HCT116 (cell line): Measurements from ENCODE around the gene ACTG2.

Experiments
- CBX3 ChIP-seq: IDR thresholded peaks from 2 replicates; pipeline ENCODE4 v1.6.1; 2012; ENCODE audit warnings: low read depth
- CEBPB ChIP-seq: IDR thresholded peaks from 2 replicates; pipeline ENCODE4 v1.6.1; 2012; ENCODE audit warnings: low read depth
- EGR1 ChIP-seq: IDR thresholded peaks from 2 replicates; pipeline ENCODE4 v1.6.1; 2012; ENCODE audit warnings: low read depth
- EZH2 ChIP-seq: fragments of 200-600 bp; sonication (generic); IDR thresholded peaks from 2 replicates; pipeline ENCODE4 v1.6.1; 2017; ENCODE audit warnings: antibody characterized with exemption, mixed run types
- JUND ChIP-seq: IDR thresholded peaks from 2 replicates; pipeline ENCODE4 v1.6.1; 2012
- POLR2A ChIP-seq: IDR thresholded peaks from 2 replicates; pipeline ENCODE4 v1.7.0; 2011; ENCODE audit warnings: borderline replicate concordance; ENCODE audit not compliant: insufficient read depth, insufficient read length; ENCODE audit errors: extremely low read depth
- POLR2AphosphoS5 ChIP-seq: IDR thresholded peaks from 2 replicates; pipeline ENCODE4 v1.6.1; 2011; ENCODE audit warnings: mild to moderate bottlenecking, low read depth, low read length, moderate library complexity
- SIN3A ChIP-seq: IDR thresholded peaks from 2 replicates; pipeline ENCODE4 v1.6.1; 2012; ENCODE audit warnings: low read depth
- SP1 ChIP-seq: IDR thresholded peaks from 2 replicates; pipeline ENCODE4 v1.6.1; 2012; ENCODE audit warnings: low read depth
- ZFX ChIP-seq: fragments of 450-650 bp; IDR thresholded peaks from 2 replicates; pipeline ENCODE4 v1.6.1; 2017
- TF ChIP-seq, protein P1 (sequence below), 3 experiments: fragments of 200-600 bp in 1 of 3; sonication (generic) in 1 of 3; IDR thresholded peaks in 2 of 3; conservative IDR thresholded peaks in 1 of 3; 2 replicates each; pipeline ENCODE4 v1.5.1; 2012 to 2017; ENCODE audit warnings: low read depth in 2 of 3, low read length in 2 of 3, antibody characterized with exemption in 1 of 3, borderline replicate concordance in 1 of 3, control low read depth in 1 of 3, mild to moderate bottlenecking in 1 of 3, mixed read lengths in 1 of 3, mixed run types in 1 of 3, moderate library complexity in 1 of 3; ENCODE audit not compliant: insufficient read depth in 1 of 3
- TF ChIP-seq, protein P2 (sequence below): IDR thresholded peaks from 2 replicates; pipeline ENCODE4 v1.6.1; 2011; ENCODE audit warnings: mild to moderate bottlenecking, low read length, moderate library complexity; ENCODE audit not compliant: insufficient replicate concordance; ENCODE audit errors: extremely low read depth
- TF ChIP-seq, protein P3 (sequence below): IDR thresholded peaks from 2 replicates; pipeline ENCODE4 v1.6.1; 2012

DNA sequence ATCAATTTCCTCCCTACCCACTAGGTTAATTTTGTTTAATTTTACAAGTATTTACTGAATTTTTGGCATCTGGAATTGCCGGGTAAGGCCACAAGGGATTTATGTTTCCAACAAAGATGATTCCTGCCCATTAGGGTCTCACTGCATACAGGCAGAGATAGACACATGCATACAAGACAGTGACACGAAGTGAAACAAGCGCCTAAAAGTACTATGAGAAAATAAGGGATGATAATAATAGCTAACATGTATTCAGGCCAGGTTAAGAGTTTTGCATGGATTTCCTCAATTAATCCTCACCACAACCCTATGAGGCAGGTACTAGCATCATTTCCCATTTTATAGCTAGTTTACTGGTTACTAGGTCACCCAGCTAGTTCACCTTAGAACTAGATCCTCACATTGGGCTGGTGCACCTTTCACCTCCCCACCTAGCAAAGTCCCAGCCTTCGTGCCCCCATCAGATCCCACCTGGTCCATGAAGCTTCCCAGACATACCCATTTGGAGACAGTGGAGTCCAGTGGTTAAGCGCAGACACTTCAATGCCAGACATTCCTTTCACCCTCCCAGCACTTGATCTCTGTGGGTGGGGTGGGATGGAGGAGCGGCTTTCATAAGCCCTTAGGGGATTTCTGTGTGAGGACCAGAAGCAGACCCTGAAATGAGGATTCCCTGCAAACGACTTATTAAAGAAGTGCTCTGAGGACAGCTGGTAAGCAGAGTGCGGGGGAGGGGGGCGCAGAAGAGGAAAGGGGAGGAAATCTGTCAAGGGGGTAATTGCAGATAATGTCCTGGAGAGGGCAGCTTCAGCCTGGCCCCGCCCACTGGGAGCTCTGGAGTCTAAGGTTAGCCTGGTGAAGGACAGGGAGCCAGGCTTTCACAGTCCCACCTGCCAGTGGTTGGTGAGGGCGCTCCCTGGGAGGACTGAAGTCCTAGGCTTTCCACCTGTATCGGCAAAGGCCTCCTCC lies 28.1 kb downstream of the ACTG2 start:
- TF ChIP-seq POLR2AphosphoS5: no peak
- no peak for TF ChIP-seq POLR2A
- TF ChIP-seq, protein P1, sequence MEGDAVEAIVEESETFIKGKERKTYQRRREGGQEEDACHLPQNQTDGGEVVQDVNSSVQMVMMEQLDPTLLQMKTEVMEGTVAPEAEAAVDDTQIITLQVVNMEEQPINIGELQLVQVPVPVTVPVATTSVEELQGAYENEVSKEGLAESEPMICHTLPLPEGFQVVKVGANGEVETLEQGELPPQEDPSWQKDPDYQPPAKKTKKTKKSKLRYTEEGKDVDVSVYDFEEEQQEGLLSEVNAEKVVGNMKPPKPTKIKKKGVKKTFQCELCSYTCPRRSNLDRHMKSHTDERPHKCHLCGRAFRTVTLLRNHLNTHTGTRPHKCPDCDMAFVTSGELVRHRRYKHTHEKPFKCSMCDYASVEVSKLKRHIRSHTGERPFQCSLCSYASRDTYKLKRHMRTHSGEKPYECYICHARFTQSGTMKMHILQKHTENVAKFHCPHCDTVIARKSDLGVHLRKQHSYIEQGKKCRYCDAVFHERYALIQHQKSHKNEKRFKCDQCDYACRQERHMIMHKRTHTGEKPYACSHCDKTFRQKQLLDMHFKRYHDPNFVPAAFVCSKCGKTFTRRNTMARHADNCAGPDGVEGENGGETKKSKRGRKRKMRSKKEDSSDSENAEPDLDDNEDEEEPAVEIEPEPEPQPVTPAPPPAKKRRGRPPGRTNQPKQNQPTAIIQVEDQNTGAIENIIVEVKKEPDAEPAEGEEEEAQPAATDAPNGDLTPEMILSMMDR (IDR thresholded peaks at IDR 0.05 in 2 of 3, conservative IDR thresholded peaks at IDR 0.05 in 1 of 3; ENCODE audit: borderline replicate concordance in 1 of 3, insufficient read depth in 1 of 3, low read depth in 2 of 3, low read length in 2 of 3): peak; percentile 27 to 58 (median 51); a peak in 4 of 6 replicates
- no peak for TF ChIP-seq EZH2
- no peak for TF ChIP-seq SP1
- no peak for TF ChIP-seq CBX3
- TF ChIP-seq, protein P2, sequence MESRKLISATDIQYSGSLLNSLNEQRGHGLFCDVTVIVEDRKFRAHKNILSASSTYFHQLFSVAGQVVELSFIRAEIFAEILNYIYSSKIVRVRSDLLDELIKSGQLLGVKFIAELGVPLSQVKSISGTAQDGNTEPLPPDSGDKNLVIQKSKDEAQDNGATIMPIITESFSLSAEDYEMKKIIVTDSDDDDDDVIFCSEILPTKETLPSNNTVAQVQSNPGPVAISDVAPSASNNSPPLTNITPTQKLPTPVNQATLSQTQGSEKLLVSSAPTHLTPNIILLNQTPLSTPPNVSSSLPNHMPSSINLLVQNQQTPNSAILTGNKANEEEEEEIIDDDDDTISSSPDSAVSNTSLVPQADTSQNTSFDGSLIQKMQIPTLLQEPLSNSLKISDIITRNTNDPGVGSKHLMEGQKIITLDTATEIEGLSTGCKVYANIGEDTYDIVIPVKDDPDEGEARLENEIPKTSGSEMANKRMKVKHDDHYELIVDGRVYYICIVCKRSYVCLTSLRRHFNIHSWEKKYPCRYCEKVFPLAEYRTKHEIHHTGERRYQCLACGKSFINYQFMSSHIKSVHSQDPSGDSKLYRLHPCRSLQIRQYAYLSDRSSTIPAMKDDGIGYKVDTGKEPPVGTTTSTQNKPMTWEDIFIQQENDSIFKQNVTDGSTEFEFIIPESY: no peak
- TF ChIP-seq EGR1: 0 out of 2 replicates have a peak, but pooled peaks have one; percentile 22
- no peak for TF ChIP-seq ZFX
- no peak for TF ChIP-seq CEBPB
- TF ChIP-seq SIN3A: no peak
- no peak for TF ChIP-seq JUND
- TF ChIP-seq, protein P3, sequence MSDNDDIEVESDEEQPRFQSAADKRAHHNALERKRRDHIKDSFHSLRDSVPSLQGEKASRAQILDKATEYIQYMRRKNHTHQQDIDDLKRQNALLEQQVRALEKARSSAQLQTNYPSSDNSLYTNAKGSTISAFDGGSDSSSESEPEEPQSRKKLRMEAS: no peak
